H1 (cell line): Measurements from ENCODE around the gene SAT2.

Source experiments
- EZH2 ChIP-seq: fragments of 200-600 bp; sonication (generic); IDR thresholded peaks from 2 replicates; pipeline ENCODE4 v1.7.1; 2012; ENCODE audit warnings: low read depth, mild to moderate bottlenecking, moderate library complexity, low read length, inconsistent platforms; ENCODE audit not compliant: severe bottlenecking
- HDAC2 ChIP-seq, 2 experiments: fragments of 300-600 bp in 1 of 2; sonication (generic) in 1 of 2; IDR thresholded peaks; 2 replicates each; pipeline ENCODE4 v1.6.1; 2011 to 2012; ENCODE audit warnings: low read depth in 2 of 2, low read length in 2 of 2, mild to moderate bottlenecking in 2 of 2, moderate library complexity in 2 of 2, borderline replicate concordance in 1 of 2, inconsistent platforms in 1 of 2

DNA sequence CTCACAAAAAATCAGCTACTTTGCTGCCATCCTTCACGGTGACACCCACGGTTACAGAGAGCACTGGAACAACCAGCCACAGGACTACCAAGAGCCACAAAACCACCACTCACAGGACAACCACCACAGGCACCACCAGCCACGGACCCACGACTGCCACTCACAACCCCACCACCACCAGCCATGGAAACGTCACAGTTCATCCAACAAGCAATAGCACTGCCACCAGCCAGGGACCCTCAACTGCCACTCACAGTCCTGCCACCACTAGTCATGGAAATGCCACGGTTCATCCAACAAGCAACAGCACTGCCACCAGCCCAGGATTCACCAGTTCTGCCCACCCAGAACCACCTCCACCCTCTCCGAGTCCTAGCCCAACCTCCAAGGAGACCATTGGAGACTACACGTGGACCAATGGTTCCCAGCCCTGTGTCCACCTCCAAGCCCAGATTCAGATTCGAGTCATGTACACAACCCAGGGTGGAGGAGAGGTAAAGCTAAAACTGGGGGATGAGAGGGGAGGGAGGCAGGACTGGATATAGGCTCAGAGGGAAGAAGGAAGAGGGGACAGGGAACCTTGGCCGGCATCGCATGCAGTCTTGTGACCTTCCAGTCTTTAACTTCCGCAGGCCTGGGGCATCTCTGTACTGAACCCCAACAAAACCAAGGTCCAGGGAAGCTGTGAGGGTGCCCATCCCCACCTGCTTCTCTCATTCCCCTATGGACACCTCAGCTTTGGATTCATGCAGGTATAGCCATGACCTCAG, 47.6 kb downstream of the SAT2 start:
- TF ChIP-seq HDAC2 (IDR thresholded peaks at IDR 0.05; ENCODE audit: borderline replicate concordance in 1 of 2, low read depth in 2 of 2, low read length in 2 of 2) (no peak), EZH2 (no peak)
